IPS-18a (cell line): Measurements from ENCODE around the gene YIPF5.

Experiments used
- H3K27ac ChIP-seq: one replicate; pipeline ENCODE4 v1.5.1; 2013; ENCODE audit warnings: low read length
- H3K27me3 ChIP-seq: one replicate; pipeline ENCODE4 v1.6.1; 2013; ENCODE audit warnings: mild to moderate bottlenecking, low read length; ENCODE audit not compliant: control insufficient read depth, insufficient read depth
- H3K36me3 ChIP-seq: one replicate; pipeline ENCODE4 v1.6.1; 2013; ENCODE audit warnings: low read depth, low read length; ENCODE audit not compliant: control insufficient read depth
- H3K4me1 ChIP-seq: one replicate; pipeline ENCODE4 v1.6.1; 2013; ENCODE audit warnings: low read depth, low read length; ENCODE audit not compliant: control insufficient read depth
- H3K4me3 ChIP-seq: one replicate; pipeline ENCODE4 v1.5.1; 2013; ENCODE audit warnings: low read length
- H3K9ac ChIP-seq: one replicate; pipeline ENCODE4 v1.6.1; 2013; ENCODE audit warnings: mild to moderate bottlenecking, low read length, moderate library complexity
- H3K9me3 ChIP-seq: one replicate; pipeline ENCODE4 v1.6.1; 2013; ENCODE audit warnings: low read depth, low read length; ENCODE audit not compliant: control insufficient read depth

The YIPF5 gene

DNA sequence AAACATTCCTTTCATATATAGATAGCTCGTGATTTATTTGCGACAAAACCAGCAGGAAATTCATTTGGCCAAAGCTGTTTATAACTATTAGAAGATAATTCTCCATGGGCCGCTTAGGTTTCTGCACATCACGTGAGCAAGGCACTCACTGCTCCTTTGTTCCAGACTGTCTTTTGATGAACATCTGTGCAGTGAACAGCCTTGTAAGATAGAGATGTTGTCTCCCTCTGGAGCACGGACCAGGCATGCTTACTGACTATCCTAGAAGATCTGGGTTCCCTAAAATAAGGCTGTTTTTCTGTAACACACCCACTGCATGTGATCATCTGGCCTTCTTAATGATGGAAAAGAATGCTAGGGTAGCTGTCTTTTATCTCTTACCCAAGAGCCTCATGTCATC, 30.9 kb downstream of the YIPF5 start:
- H3K27me3 ChIP-seq: no peaks in the 10 kb centered on the region
- no peak overlapping the region for H3K9ac ChIP-seq
- no peaks in the 10 kb centered on the region for H3K9me3 ChIP-seq
- H3K36me3 ChIP-seq: no peaks in the 10 kb centered on the region
- H3K4me1 ChIP-seq: no peaks in the 10 kb centered on the region
- no peak overlapping the region for H3K4me3 ChIP-seq
- H3K27ac ChIP-seq: no peak overlapping the region

DNA sequence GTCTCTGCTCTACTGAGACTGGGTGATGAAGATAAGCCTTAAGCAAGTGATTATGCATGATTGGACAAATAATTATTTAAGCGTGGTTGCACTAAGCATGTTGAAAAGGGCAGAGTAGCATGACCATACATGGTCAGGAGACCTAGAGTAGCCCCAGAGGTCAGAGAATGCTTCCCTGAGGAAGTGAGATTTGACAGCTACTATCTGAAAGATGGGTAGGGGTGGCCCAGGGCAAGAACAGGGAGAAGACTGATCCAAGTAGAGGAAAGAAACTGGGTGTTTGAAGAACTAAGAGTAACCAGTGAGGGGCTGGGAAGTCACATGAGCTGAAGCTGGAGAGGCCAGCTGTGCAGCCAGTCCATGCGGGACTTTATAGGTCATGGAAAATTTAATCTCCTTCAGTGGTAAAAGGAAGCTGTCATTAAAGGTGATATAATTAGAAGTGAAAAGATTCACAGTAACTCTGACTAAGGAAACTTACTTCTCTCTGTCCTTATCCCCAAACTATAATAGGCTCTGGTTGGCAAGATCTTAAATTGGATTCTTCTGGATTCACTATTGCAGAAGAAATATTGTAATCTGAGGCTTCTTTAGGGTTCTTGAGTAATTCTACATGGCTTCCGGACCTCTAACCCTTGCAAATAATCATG, 35.2 kb downstream of the YIPF5 start:
- no peaks in the 10 kb centered on the region for H3K9me3 ChIP-seq
- H3K4me3 ChIP-seq: no peak overlapping the region
- no peak overlapping the region for H3K27ac ChIP-seq
- H3K27me3 ChIP-seq: no peaks in the 10 kb centered on the region
- H3K36me3 ChIP-seq: no peaks in the 10 kb centered on the region
- no peak overlapping the region for H3K9ac ChIP-seq
- H3K4me1 ChIP-seq: no peaks in the 10 kb centered on the region

DNA sequence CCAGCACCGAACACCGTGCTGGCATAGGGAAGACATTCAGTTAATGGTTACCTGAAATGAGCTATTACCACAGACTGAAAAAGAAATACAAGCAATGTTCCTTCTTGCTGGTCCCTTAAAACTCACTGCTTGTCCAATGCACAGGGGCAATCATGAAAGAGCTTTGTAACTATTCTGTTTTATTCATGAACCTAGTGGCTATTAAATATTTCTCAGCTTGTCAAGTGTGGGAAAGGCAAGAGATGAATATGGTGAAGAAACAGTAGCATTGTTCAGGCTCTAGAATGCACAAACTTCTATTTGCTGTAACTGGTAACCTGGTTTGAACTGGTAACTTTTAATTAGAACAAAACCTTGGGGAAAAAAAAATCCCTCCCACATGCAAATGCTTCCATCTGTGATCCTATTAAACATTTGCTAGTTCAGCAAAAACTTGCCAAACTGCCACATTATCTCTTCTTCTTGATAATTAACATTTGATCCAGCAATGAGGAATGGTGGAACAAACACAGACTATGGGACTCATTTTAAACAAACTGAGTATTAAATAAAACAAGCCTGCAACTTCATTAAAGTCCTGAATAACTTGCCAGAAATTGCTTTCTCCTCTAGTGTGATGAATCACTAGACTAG, 36.1 kb downstream of the YIPF5 start:
- Histone ChIP-seq H3K4me3 (no peak overlapping the region), H3K36me3 (no peaks in the 10 kb centered on the region), H3K9me3 (no peaks in the 10 kb centered on the region), H3K4me1 (no peaks in the 10 kb centered on the region), H3K27ac (no peak overlapping the region), H3K27me3 (no peaks in the 10 kb centered on the region), H3K9ac (no peak overlapping the region)

DNA sequence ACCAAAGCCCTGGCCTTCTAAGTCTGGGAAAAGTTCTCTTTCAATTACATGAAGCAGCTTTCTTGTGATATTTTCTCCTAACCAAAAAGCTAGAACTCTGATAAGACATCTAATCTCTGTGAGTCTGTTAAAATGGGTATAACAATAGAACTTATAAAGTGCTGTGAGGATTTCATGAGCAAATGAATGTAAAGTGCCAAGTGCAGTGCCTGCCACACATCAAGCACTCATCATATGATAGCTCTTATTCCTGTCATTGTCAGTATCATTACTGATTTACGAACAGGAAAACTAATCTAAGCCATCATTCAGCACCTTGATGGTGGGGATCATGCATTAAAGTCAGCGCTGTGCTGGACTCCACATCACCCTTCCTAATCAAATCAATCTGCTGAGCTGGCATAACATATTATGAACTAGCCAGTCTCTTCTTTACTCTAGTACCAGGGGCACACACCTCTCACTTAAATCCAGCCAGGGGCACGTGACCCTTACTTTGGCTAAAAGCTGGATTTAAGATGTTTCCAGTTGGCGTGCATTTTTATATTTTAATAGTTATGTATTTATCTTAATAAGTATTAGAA, 37.3 kb downstream of the YIPF5 start:
- H3K27me3 ChIP-seq: no peaks in the 10 kb centered on the region
- H3K4me3 ChIP-seq: no peak overlapping the region
- H3K36me3 ChIP-seq: no peaks in the 10 kb centered on the region
- no peaks in the 10 kb centered on the region for H3K4me1 ChIP-seq
- H3K27ac ChIP-seq: no peak overlapping the region
- no peaks in the 10 kb centered on the region for H3K9me3 ChIP-seq
- no peak overlapping the region for H3K9ac ChIP-seq

DNA sequence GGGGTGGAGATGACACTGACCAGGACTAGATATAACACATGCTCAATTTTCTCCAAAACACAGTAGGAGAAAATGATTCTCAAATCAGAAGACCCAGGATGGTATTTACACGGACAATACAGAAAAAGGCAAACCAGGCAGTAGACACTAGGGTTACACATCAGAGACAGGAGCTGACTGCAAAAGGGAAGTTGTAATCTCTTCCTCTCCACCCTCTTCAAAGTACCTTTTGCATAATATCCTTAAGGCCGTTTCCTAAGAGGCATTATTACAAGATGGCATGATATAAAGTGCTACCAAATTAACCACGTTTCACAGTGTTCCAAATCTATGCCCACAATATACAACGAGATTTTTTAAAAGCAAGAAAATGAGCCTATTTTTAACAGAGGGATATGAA, 39.2 kb downstream of the YIPF5 start:
- no peaks in the 10 kb centered on the region for H3K27me3 ChIP-seq
- no peaks in the 10 kb centered on the region for H3K36me3 ChIP-seq
- H3K9me3 ChIP-seq: no peaks in the 10 kb centered on the region
- H3K27ac ChIP-seq: no peak overlapping the region
- H3K4me3 ChIP-seq: no peak overlapping the region
- no peaks in the 10 kb centered on the region for H3K4me1 ChIP-seq
- H3K9ac ChIP-seq: no peak overlapping the region

DNA sequence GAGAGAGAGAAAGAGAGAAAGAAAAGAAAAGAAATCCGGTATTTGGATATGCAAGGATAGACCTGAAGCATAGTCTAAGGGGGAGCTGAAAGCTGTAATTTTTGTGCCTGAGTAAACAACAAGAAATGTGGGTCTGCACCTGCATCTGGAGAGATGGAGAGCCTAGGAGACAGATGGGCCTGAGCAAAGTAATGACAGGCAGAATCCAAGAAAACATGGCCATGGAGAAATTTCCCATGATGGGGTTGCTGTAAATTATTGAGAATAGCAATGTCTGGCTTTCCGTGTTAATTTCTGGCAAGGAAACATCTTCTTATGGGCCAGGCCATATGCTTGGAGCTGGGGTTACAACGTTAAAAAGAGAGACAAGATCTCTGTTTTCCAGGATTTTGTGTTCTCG, 40.2 kb downstream of the YIPF5 start:
- H3K9me3 ChIP-seq: no peaks in the 10 kb centered on the region
- H3K4me3 ChIP-seq: no peak overlapping the region
- peaks cover 3% of the 10 kb centered on the region for H3K4me1 ChIP-seq
- H3K9ac ChIP-seq: no peak overlapping the region
- H3K27ac ChIP-seq: no peak overlapping the region
- no peaks in the 10 kb centered on the region for H3K27me3 ChIP-seq
- no peaks in the 10 kb centered on the region for H3K36me3 ChIP-seq

DNA sequence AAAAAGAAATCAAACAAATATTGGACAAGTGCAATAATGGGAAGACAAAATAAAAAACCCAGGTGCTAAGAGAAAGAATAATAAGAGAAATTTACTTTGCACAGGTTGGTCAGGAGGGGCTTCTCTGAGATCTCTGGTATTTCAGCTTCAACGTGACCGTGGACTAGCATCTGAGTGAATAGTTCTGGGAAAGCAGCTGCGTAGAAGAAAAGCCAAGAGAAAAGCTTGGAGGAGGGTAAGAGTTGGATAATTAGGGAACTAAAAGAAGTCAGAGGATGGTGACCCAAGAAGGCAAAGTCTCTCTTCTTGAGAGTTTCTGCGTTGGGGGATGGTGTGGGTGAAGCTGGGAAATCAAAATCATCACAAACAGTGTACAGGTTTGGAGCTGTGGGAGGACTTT, 41.6 kb downstream of the YIPF5 start:
- Histone ChIP-seq H3K4me1 (peaks cover 11% of the 10 kb centered on the region), H3K36me3 (no peaks in the 10 kb centered on the region), H3K9me3 (no peaks in the 10 kb centered on the region), H3K9ac (no peak overlapping the region), H3K4me3 (no peak overlapping the region), H3K27me3 (no peaks in the 10 kb centered on the region), H3K27ac (no peak overlapping the region)

DNA sequence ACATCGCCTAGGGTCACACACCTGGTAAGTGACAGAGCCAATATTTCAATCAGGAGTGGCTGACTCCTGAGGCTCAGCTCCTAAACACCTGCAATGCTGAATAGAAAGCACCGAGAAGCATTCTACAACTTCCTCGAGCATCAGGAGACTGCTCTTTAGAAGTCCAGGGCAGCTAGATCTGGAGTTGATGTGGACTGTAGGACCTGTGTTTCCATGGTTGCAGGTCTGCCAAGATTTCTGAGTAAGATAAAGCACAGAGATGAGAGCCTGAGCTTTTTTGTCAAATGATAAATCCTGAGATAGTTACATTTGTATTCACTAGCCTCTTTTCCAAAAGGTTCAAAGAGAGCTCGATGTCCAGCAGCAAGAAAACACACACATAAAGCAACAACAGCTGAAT, 43.8 kb downstream of the YIPF5 start:
- Histone ChIP-seq H3K9ac (no peak overlapping the region), H3K4me1 (peaks cover 11% of the 10 kb centered on the region), H3K36me3 (no peaks in the 10 kb centered on the region), H3K9me3 (no peaks in the 10 kb centered on the region), H3K4me3 (no peak overlapping the region), H3K27ac (no peak overlapping the region), H3K27me3 (no peaks in the 10 kb centered on the region)

DNA sequence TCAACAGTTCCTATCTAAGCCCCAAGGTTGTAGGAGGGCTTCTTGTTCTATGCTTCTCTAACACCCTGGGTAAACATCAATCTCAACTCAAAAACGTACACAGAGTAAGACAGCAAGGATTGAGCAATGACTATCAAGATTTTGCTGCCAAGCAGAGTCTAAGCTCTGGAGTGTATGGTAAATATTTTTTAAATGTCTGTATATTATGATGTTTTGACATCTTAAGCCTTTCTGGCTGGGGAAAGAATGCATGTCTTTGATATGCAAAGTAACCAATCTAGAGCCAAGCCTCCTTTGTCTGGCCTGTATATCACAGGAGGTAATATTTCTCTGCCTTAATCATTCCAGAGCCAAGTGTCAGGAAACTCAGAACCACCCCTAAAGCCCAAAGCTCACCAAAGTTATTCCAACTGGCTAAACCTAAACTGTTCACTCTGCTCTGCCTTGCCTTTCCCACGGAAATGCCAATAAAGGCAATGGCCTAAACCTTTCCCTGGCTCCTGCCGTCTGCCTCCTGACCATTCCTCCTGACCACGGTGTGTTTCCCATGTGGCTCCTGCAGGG, 45.2 kb downstream of the YIPF5 start:
- H3K9me3 ChIP-seq: no peaks in the 10 kb centered on the region
- no peak overlapping the region for H3K4me3 ChIP-seq
- no peak overlapping the region for H3K27ac ChIP-seq
- peaks cover 11% of the 10 kb centered on the region for H3K4me1 ChIP-seq
- H3K36me3 ChIP-seq: no peaks in the 10 kb centered on the region
- H3K27me3 ChIP-seq: no peaks in the 10 kb centered on the region
- no peak overlapping the region for H3K9ac ChIP-seq

DNA sequence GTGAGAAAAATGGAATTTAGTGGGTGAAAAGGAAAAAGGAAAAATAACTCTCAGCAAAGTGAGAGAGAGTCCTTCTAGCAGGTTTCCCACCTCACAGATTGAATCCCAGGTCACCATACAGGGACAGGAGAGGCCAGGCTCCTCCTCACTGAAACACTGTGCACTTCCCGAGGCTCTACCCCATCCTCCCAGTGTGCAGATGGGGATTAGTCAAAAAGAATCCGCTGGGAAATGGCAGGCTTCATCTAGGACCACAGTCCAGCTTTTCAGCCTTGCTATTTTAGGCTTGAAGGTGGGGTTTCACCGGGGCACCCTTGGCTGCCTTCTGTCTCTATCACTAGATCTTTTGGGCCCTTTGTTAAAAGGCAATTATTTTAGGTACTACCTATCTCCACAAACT, 47.8 kb downstream of the YIPF5 start:
- Histone ChIP-seq H3K4me3 (no peak overlapping the region), H3K4me1 (peaks cover 11% of the 10 kb centered on the region), H3K9me3 (no peaks in the 10 kb centered on the region), H3K9ac (no peak overlapping the region), H3K36me3 (no peaks in the 10 kb centered on the region), H3K27me3 (no peaks in the 10 kb centered on the region), H3K27ac (no peak overlapping the region)

DNA sequence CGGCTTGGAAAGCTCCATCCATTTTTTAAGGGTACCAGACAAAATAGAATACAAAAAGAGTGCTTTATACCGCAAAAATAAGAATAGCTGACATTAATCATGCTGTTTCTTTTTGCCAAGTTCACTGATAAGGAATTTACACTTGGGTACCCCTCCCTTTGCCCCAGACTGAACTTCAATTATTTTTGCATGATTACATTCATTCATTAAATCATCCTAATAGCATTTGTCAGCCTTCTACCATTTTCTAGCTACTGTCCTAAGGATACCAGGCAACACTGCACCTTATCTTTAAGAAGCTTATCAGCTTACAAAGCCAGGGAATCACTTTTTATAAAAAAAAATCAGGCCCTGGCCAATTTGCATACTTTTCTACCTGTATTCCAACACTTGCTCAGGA, 48.4 kb downstream of the YIPF5 start:
- Histone ChIP-seq H3K27ac (no peak overlapping the region), H3K27me3 (no peaks in the 10 kb centered on the region), H3K4me1 (peaks cover 11% of the 10 kb centered on the region), H3K9ac (no peak overlapping the region), H3K36me3 (no peaks in the 10 kb centered on the region), H3K4me3 (no peak overlapping the region), H3K9me3 (no peaks in the 10 kb centered on the region)

DNA sequence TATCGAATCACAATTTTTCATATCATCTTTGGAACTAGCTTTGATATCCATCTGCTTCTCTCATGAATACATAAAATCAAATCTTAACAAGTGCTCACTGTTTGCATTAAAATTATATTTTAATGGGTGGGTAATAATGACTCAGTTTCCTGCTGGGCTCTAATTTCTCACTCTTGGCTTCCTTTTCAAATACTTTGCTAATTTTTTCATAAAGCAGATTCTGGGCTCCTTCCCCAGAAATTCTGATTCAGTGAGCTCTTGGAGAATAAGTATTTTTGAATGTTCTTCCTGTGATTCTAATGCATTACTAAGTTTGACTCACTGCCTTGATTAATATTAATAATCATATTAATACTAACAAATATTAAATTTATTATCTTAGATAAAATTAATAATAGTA, 48.9 kb downstream of the YIPF5 start:
- Histone ChIP-seq H3K27me3 (no peaks in the 10 kb centered on the region), H3K9ac (no peak overlapping the region), H3K4me3 (no peak overlapping the region), H3K9me3 (no peaks in the 10 kb centered on the region), H3K4me1 (peaks cover 11% of the 10 kb centered on the region), H3K27ac (no peak overlapping the region), H3K36me3 (no peaks in the 10 kb centered on the region)
